GM23338 (cell line): ENCODE results near the gene PRDX6.

Experiments
- NANOG ChIP-seq: IDR thresholded peaks from 2 replicates; pipeline ENCODE4 v1.6.1; 2016; ENCODE audit warnings: antibody characterized with exemption, borderline replicate concordance
- POLR2AphosphoS5 ChIP-seq: IDR thresholded peaks from 2 replicates; pipeline ENCODE4 v1.6.1; 2016; ENCODE audit warnings: antibody characterized with exemption, low read depth
- TF ChIP-seq, protein P1 (sequence below), 2 experiments: fragments of 200-600 bp in 1 of 2; sonication (generic) in 1 of 2; conservative IDR thresholded peaks; 2 replicates each; pipeline versions ENCODE4 v1.5.1 to v1.6.1; 2016 to 2017; ENCODE audit warnings: antibody characterized with exemption in 2 of 2, low read depth in 2 of 2, mild to moderate bottlenecking in 2 of 2, moderate library complexity in 1 of 2

DNA sequence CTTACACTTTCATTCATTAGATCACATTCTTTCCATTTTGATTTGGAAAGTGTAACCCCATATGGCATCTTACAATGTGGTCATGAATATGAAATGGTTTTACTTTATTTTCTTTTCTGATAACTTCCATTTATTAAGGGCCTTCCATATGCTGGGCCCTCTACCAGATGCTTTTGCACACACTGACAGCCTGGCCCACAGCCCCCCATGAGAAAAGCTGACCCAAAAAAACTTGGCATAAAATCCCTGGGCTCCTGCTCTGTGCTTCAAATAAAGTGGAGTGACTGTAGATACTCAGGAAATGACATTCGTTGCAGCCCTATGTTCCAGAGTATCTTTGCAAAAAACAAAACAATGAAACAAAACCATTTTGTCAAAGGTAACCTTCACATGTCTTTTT is 48.8 kb downstream of the PRDX6 start:
- TF ChIP-seq, protein P1, sequence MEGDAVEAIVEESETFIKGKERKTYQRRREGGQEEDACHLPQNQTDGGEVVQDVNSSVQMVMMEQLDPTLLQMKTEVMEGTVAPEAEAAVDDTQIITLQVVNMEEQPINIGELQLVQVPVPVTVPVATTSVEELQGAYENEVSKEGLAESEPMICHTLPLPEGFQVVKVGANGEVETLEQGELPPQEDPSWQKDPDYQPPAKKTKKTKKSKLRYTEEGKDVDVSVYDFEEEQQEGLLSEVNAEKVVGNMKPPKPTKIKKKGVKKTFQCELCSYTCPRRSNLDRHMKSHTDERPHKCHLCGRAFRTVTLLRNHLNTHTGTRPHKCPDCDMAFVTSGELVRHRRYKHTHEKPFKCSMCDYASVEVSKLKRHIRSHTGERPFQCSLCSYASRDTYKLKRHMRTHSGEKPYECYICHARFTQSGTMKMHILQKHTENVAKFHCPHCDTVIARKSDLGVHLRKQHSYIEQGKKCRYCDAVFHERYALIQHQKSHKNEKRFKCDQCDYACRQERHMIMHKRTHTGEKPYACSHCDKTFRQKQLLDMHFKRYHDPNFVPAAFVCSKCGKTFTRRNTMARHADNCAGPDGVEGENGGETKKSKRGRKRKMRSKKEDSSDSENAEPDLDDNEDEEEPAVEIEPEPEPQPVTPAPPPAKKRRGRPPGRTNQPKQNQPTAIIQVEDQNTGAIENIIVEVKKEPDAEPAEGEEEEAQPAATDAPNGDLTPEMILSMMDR (conservative IDR thresholded peaks at IDR 0.05; ENCODE audit: low read depth in 2 of 2): no peak
- TF ChIP-seq POLR2AphosphoS5 (no peak), NANOG (no peak)
